ENCODE measurements around the gene SOD2.
A peak's percentile ranks its signal among the peaks of the same experiment; 100 is the strongest.
"Not testable (repeated sequence)": the region's sequence is repeated elsewhere in the genome, so short reads cannot be mapped to it uniquely, and the experiment has no call there.

SOD2 gene

GRCh38 chr6:159693128-159693893 is at the start of gene SOD2:
SOD2 (minus strand) TSS chr6:159693241; CDS start chr6:159693167, 74 bp downstream.
- peak; percentile 67 to 80 (median 68) for DNase-seq (ENCODE audit: low read depth in 2 of 3, low spot score in 2 of 3)

DNA sequence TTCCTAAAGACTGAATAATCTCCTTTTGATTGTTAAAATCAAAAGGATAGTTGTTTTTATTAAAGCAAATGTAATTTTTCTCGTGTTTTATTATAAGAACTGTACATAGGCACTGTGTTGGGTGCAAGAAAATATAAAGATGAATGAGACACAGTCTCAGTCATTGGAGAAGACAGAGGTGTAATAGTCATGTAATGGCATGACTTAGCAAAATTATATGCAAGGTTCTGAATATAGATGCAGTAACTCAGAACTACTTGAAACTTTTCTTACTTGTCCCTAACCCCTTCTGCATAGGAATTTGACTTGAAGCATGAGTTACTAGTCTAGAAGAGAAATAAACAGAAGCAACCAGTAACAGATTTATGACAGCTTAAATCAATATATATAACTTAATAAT is 49.1 kb upstream of the SOD2 start:
- no peak for DNase-seq (ENCODE audit: low read depth in 2 of 3, low spot score in 2 of 3)

DNA sequence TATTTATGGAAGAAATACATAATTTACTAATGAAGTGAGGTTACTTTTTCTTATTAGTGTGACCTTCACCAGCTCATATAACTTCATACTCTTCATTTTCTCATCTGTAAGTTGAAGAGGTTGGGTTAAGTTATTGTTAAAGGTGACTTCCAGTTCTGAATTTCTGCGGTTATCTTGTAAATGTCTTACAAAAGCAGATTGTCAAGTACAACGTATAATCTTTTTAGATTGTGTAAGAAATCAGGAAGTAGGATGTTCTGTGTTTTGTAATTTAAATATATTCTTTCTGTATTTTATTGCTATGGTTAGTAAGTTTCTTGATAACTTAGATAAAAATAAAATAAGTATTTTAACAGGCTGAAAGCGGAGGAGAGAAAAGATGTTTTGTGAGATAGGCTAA is 46.3 kb upstream of the SOD2 start:
- no peak for DNase-seq (ENCODE audit: low read depth in 2 of 3, low spot score in 2 of 3)

DNA sequence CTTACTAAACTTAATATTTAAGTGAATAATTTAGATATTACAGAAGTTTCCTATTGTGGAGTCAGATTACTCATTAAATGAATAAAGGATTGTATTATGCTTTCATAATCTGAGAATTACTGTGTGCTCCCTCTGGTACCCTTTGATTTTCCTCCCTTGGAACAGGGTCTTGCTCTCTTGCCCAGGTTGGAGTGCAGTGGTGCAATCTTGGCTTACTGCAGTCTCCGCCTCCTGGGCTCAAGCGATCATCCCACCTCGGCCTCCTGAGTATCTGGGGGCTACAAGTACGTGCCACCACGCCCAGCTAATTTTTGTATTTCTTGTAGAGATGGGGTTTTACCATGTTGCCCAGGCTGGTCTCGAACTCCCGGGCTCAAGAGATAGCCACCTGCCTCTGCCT is 43.9 kb upstream of the SOD2 start:
- DNase-seq (ENCODE audit: low read depth in 2 of 3, low spot score in 2 of 3) = no peak

GRCh38 chr6:159733395-159733794 is 40.4 kb upstream of the SOD2 start:
- not testable (repeated sequence) for DNase-seq (ENCODE audit: low read depth in 2 of 3, low spot score in 2 of 3)

DNA sequence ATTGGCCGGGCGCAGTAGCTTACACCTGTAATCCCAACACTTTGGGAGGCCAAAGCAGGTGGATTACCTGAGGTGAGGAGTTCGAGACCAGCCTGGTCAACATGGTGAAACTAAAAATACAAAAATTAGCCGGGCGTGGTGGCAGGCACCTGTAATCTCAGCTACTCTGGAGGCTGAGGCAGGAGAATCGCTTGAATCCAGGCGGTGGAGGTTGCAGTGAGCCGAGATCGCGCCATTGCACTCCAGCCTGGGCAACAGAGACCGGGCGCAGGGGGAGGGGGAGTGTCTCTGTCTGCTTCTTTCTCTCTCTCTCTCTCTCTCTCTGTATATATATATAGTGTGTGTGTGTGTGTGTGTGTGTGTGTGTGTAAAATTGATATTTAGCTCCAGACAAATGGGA is 39.5 kb upstream of the SOD2 start:
- DNase-seq (ENCODE audit: low read depth in 2 of 3, low spot score in 2 of 3) = not testable (repeated sequence)

DNA sequence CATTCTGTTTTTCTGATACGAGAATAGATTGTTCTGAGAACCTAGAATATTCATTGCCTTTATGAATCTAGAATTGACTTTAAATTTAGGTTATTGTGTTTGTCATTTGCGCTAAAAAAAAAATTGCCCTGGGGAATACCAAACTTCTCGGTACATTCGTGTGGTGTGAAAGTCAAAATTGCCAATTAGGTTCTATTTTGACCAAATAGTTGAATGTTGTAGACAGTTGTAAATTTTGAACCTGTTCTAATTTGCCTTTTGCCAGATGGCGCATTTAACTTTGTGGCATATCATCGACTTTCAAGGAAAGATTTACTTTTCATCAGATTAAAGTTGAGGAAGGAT is 37.3 kb upstream of the SOD2 start:
- no peak for DNase-seq (ENCODE audit: low read depth in 2 of 3, low spot score in 2 of 3)

DNA sequence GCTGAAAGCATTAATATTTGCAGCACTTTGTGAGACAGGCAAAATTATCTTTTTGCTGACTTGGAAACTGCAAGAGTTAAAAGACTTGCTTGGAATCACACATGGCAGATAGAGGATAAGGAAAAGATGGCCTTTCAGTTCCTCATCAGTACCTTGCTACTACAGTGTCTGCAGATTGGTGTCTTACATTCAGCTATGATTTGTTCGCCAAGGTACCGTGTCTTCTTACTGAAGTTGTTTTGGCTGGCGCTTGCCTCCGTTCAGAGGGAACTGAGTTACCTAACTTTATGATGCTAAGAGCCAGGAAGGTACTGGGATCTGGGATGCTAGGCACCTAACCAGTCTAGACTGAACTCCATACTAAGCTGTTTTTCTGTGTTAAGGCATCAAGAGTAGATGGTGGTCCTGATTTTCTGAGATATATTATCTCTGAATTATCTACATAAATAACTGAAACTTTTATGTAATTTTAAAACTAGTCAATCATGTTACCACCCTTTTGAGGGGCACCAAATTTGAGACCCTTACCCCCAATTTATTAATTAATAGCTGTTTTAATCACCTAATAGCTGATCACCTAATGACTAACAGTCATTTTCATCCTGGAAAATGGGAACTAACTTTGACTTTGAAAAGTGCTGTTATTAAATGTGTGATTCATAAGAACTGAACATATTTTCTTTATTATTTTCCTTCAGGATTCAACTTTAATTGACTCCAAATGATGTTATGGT is 36.7 kb upstream of the SOD2 start:
- DNase-seq (ENCODE audit: low read depth in 2 of 3, low spot score in 2 of 3) = no peak

DNA sequence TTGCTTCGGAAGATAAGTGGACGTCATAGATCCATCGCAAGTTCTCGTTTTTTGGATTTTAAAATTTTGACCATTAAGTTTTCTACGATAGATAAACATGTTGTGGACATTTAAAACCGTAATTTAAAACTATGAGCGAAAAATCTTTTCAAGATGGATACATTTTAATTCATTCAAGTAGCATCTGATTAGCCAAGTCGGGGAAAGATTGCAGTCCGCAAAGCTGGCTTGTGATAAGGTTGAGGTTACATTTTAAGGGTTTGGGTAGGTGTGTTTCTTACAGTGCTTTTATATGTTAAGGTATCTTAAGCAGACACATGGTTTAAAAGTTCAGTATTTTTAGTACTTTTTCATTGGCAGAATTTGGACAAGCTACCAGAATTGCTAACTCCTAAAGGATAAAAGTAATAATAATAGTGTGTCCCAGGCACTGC is 35.5 kb upstream of the SOD2 start:
- no peak for DNase-seq (ENCODE audit: low read depth in 2 of 3, low spot score in 2 of 3)

GRCh38 chr6:159727717-159728445 is 34.8 kb upstream of the SOD2 start:
- DNase-seq (ENCODE audit: low read depth in 2 of 3, low spot score in 2 of 3) = no peak

GRCh38 chr6:159726918-159727716 is 34.1 kb upstream of the SOD2 start, which contains the start of gene WTAP:
WTAP (plus strand) TSS chr6:159727506; CDS start chr6:159736266, 8,760 bp downstream.
- DNase-seq (ENCODE audit: low read depth in 2 of 3, low spot score in 2 of 3) = peak; percentile 82 to 91 (median 86)

DNA sequence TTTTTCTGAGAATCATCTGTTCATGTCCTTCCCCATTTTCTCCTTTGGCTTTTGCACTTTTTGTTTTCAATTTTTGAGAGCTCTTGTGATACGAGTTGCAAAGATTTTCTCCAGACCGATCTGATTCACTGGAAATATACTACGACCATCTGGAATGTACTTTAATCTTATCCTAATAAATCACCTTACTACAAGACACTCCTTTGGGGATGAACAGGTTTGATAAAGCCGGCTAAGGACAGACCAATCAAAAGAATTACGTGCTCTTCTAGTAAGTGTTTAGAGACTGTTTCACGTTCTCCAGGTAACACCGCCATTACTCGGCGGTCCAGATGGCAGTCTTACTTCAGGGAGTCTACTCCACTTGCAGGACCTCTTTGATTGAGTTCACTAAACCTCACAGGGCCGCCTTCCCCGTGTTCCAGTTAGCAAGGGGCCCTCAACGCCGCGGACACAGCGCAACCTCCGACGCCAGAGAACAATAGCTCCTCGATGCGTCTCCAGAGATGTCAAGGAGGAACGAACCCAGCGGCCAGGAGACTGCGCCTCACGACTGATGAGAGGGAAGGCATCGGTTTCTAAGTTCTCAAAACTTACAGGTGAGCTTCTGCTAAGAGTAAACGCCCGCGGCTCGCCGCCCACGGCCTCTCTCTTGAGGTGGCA is 33.3 kb upstream of the SOD2 start:
- DNase-seq (ENCODE audit: low read depth in 2 of 3, low spot score in 2 of 3) = no peak

GRCh38 chr6:159725208-159725607 is 32.2 kb upstream of the SOD2 start:
- not testable (repeated sequence) for DNase-seq (ENCODE audit: low read depth in 2 of 3, low spot score in 2 of 3)

DNA sequence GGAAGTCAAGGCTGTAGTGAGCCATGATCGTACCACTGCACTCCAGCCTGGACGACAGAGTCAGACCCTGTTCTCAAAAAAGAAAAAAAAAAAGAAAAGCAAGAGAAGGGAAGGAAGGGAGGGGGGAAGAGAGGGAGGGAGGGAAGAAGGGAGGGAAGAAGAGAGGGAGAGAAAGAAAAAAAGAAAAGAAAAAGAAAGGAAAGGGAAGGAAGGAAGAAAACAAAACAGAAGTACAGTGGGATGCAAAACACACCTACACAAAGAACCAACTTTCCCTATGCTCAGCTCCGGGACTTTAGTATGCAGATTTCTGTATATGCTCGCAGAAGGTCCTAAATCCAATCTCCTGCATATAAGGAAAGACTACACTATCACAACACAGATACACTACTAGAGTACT is 31.7 kb upstream of the SOD2 start:
- no peak for DNase-seq (ENCODE audit: low read depth in 2 of 3, low spot score in 2 of 3)

- no peak for DNase-seq (ENCODE audit: low read depth in 2 of 3, low spot score in 2 of 3)
These were observed 30.2 kb upstream of the SOD2 start for GRCh38 chr6:159723259-159723658.

DNA sequence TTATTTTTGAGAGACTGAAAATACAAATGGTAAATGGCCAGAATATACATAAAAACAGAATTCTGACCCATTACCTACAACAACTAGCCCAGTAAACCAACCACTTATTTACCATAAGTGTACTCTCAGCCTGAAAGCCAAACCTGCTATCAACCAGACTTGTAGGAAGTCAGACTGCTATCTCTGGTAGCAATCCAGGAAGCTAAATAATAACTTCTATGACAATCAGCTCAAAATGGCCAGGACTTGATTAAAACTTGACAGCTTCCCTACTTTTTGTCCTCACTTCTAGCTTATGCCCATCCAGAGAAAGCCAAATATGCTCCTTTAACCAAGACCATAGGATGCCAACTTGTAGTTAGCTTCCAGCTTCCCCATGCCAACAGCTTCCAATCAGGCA is 29.6 kb upstream of the SOD2 start:
- no peak for DNase-seq (ENCODE audit: low read depth in 2 of 3, low spot score in 2 of 3)

- DNase-seq (ENCODE audit: low read depth in 2 of 3, low spot score in 2 of 3) = not testable (repeated sequence)
These were observed 28.9 kb upstream of the SOD2 start for GRCh38 chr6:159721981-159722380.

GRCh38 chr6:159720708-159721107 is 27.7 kb upstream of the SOD2 start:
- DNase-seq (ENCODE audit: low read depth in 2 of 3, low spot score in 2 of 3) = no peak

DNA sequence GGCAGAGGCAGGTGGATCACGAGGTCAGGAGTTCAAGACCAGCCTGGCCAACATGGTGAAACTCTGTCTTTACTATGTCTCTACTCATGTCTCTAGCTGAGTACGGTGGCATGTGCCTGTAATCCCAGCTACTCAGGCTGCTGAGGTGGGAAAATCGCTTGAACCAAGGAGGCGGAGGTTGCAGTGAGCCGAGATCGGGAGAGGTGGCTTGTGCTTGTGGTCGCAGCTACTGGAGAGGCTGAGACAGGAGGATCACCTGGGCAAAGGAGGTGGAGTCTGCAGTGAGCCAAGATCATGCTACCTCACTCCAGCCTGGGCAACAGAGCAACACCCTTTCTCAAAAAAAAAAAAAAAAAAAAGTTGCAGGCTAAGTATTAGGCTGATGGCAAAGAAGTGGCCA is 26.2 kb upstream of the SOD2 start:
- DNase-seq (ENCODE audit: low read depth in 2 of 3, low spot score in 2 of 3) = no peak

DNA sequence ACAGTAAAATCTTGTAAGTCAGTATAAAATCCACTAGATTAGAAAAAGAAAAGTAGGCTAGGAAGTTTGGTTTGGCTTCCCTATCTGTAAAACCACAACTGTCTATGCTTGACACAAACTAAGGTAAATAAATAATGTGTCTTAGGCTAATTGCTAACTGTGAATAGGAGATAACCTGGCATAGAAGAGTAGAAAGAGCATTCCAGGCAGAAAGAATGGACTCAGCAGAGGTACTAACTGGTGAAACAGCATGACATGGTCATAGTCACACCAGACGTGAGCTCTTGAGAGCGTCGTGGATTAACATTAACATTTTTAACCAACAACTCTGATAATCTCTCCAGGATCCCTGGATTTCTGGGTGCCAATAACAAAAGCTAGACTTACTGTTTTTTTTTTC is 25.6 kb upstream of the SOD2 start:
- DNase-seq (ENCODE audit: low read depth in 2 of 3, low spot score in 2 of 3) = no peak
